Panc1 (cell line): Measurements from ENCODE around the gene DENND11.

Experiments used
- CTCF ChIP-seq: fragments of 450-650 bp; IDR thresholded peaks from 2 replicates; pipeline ENCODE4 v1.5.1; 2017; ENCODE audit warnings: mild to moderate bottlenecking
- POLR2AphosphoS5 ChIP-seq: IDR thresholded peaks from 2 replicates; pipeline ENCODE4 v1.6.1; 2012; ENCODE audit warnings: mild to moderate bottlenecking, low read depth, low read length, moderate library complexity
- REST ChIP-seq, 2 experiments: IDR thresholded peaks; 2 replicates each; pipeline ENCODE4 v1.6.1; 2011 to 2012; ENCODE audit warnings: low read depth in 2 of 2, control low read depth in 1 of 2, low read length in 1 of 2, mild to moderate bottlenecking in 1 of 2, moderate library complexity in 1 of 2; ENCODE audit not compliant: insufficient read depth in 1 of 2
- TCF7L2 ChIP-seq: IDR thresholded peaks from 2 replicates; pipeline ENCODE4 v1.6.1; 2011; ENCODE audit warnings: mild to moderate bottlenecking, low read depth, low read length, inconsistent platforms

- no peak for TF ChIP-seq CTCF
- TF ChIP-seq TCF7L2 = no peak
- TF ChIP-seq POLR2AphosphoS5 = no peak
- no peak for TF ChIP-seq REST (IDR thresholded peaks at IDR 0.05; ENCODE audit: insufficient read depth in 1 of 2, low read depth in 2 of 2, low read length in 1 of 2)
Observed at GRCh38 chr7:141675436-141676215, 26.3 kb downstream of the DENND11 start.
